Adrenal gland (tissue), 5 donors: Measurements from ENCODE around the gene KCNH5.

ENCODE experiments used
- CTCF ChIP-seq, 6 experiments: fragments of 450-650 bp in 4 of 6; fragments of 200-600 bp in 2 of 6; sonication (generic) in 1 of 6; IDR thresholded peaks; 1 replicate in 5 of 6; 2 replicates in 1 of 6; pipeline versions ENCODE4 v1.5.1 to v1.8.0; 2016 to 2021; ENCODE audit warnings: antibody characterized with exemption in 6 of 6, mild to moderate bottlenecking in 2 of 6, moderate library complexity in 1 of 6
- POLR2A ChIP-seq, 2 donors: fragments of 450-650 bp; IDR thresholded peaks; one replicate each; pipeline ENCODE4 v1.6.1; 2017; ENCODE audit warnings: antibody characterized with exemption in 2 of 2, mild to moderate bottlenecking in 2 of 2, moderate library complexity in 1 of 2
- donor health status: DM: no; HTN: no; CAD: no.

- TF ChIP-seq POLR2A (IDR thresholded peaks at IDR 0.05) (no peak), CTCF (IDR thresholded peaks at IDR 0.05) (no peak)
Observed at GRCh38 chr14:62670526-62670925, 374.7 kb downstream of the KCNH5 start.
